Measurements from ENCODE around the gene SPEF1.

The SPEF1 gene

GRCh38 chr20:3733119-3733995, 47.9 kb downstream of the SPEF1 start:
- TF ChIP-seq, protein P1, sequence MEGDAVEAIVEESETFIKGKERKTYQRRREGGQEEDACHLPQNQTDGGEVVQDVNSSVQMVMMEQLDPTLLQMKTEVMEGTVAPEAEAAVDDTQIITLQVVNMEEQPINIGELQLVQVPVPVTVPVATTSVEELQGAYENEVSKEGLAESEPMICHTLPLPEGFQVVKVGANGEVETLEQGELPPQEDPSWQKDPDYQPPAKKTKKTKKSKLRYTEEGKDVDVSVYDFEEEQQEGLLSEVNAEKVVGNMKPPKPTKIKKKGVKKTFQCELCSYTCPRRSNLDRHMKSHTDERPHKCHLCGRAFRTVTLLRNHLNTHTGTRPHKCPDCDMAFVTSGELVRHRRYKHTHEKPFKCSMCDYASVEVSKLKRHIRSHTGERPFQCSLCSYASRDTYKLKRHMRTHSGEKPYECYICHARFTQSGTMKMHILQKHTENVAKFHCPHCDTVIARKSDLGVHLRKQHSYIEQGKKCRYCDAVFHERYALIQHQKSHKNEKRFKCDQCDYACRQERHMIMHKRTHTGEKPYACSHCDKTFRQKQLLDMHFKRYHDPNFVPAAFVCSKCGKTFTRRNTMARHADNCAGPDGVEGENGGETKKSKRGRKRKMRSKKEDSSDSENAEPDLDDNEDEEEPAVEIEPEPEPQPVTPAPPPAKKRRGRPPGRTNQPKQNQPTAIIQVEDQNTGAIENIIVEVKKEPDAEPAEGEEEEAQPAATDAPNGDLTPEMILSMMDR (IDR thresholded peaks at IDR 0.05; ENCODE audit: low read depth, low read length, missing control alignments), result no peak
- DNase-seq (ENCODE audit: low read depth), result no peak
- no peak overlapping the region for H3K4me3 ChIP-seq (ENCODE audit: low read depth, low read length)

GRCh38 chr20:3732327-3733118, 48.7 kb downstream of the SPEF1 start, which contains the start of gene HSPA12B:
TSS of gene HSPA12B (plus strand) at chr20:3732685. CDS start at chr20:3738675, 5,990 bp downstream.
- no peak within 1 kb of the TSS for H3K4me3 ChIP-seq (ENCODE audit: low read depth, low read length)
- no peak for DNase-seq (ENCODE audit: low read depth)
- TF ChIP-seq, protein P1 (IDR thresholded peaks at IDR 0.05; ENCODE audit: low read depth, low read length, missing control alignments), result no peak

DNA sequence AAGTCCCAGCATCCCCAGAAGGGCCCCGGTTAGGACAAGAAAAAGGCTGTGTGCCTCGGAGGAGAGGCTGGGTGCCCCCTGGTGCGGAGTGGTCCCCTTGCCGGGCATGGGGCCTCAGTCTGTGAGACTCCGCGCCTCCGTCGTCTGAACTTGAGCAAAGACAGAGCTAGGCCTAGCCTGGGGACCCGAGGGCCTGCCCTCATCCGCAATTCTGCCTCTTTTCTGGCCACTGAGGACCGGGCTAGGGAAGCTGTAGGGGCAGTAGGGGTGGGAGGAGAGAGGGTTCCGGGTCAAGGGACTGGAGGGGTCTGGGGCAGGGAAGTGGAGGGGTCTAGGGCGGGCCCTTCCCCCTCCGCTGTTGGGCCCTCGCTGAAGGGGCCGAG, 49.3 kb downstream of the SPEF1 start:
- DNase-seq (ENCODE audit: low read depth), result no peak
- TF ChIP-seq, protein P1 (IDR thresholded peaks at IDR 0.05; ENCODE audit: low read depth, low read length, missing control alignments), result no peak
- H3K4me3 ChIP-seq (ENCODE audit: low read depth, low read length), result no peak overlapping the region

DNA sequence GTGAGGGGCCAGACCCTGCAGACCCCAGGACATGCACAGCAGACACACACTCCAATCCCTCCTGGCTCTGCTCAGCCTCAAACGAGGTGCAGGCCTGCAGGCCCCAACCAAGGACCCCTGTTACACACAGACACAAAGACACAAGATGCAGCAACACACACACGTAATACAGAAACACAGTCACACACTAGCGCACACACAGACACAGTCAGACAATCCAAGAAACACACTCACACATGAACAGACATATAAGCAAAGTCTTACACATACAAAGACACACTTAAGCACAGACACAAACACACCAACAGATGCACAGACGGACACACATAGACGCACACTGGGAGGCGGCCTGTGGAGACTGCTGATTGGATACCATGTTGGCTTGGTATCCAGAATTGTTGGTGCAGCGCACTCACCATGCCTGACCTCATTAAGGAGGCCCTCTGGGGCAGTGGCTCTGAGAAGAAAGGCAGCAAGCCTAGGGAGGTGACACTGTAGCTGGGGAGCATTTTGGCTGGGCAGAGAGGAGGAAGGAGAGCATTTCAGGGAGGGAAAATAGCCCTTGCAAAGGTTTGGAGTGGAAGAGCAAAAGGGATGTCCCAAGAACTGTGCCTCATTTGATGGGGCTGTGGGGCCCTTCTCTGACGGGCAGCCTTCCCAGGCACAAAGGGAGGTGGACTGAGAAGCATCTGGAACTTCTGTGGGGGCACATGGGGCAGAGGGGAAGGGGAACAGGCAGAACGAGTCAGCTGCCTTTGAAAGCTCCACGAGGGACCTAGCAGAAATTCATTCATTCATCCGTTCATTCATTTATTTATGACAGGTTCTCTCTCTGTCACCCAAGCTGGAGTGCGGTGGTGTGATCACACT, 50.2 kb downstream of the SPEF1 start:
- H3K4me3 ChIP-seq (ENCODE audit: low read depth, low read length), result no peak overlapping the region
- no peak for DNase-seq (ENCODE audit: low read depth)
- TF ChIP-seq, protein P1 (IDR thresholded peaks at IDR 0.05; ENCODE audit: low read depth, low read length, missing control alignments), result no peak

DNA sequence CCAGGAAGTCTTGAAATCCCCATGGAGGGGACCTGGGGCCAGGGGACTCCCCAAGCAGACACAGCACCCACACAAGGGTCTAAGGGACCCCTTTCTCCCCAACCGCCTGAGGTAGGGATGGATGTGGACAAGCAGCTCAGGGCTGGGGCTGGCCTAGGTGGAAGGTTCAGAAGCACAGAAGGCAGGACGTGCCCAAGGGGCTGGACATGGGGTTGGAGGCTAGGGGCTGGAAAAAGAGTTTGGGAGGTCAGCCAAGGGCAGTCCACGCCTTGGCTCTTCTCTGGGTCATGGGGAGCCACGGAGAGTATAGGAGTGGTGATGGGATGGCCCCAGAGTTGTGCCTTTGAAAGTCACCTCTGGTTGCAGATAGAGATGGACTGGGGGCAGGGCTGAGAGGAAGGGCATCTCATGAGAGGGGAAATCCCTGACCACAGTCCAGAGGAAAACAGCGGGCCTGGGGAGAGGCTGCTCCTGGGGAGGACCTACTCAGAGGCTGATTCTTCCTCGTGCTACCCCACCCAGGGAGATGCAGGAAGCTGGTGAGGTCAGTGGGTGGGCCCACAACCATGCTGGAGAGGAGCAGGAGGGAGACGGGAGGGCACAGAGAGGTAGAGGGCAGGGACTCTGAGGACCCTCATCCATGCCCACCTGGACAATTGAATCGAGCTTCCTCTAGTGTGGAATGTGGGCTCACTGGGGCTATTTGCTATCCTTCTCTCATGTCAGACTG, 51.3 kb downstream of the SPEF1 start:
- DNase-seq (ENCODE audit: low read depth), result no peak
- TF ChIP-seq, protein P1 (IDR thresholded peaks at IDR 0.05; ENCODE audit: low read depth, low read length, missing control alignments), result no peak
- H3K4me3 ChIP-seq (ENCODE audit: low read depth, low read length), result no peak overlapping the region

- H3K4me3 ChIP-seq (ENCODE audit: low read depth, low read length), result no peak overlapping the region
- TF ChIP-seq, protein P1 (IDR thresholded peaks at IDR 0.05; ENCODE audit: low read depth, low read length, missing control alignments), result no peak
- no peak for DNase-seq (ENCODE audit: low read depth)
Measured at GRCh38 chr20:3729378-3729777, 51.9 kb downstream of the SPEF1 start.
